ENCODE results near the gene PRKAB1. TPM values are rescaled to one million over a fixed set of nuclear protein-coding genes. Genes with fewer than 3 reads are reported as not detected.
A peak's percentile ranks its signal among the peaks of the same experiment; 100 is the strongest.
"Not testable (repeated sequence)": the region's sequence is repeated elsewhere in the genome, so short reads cannot be mapped to it uniquely, and the experiment has no call there.

The PRKAB1 gene
- total RNA-seq, 2 donors from 2014 or later, result 9.3 to 10.9 TPM

- TF ChIP-seq CTCF (IDR thresholded peaks at IDR 0.05), result no peak
- no peak overlapping the region for H3K27ac ChIP-seq
- H3K27me3 ChIP-seq, result no peaks in the 10 kb centered on the region
- no peaks in the 10 kb centered on the region for H3K36me3 ChIP-seq
- H3K4me1 ChIP-seq, result peaks cover 0 to 20% of the 10 kb centered on the region in 2 donors
- no peak overlapping the region for H3K4me3 ChIP-seq
- H3K9me3 ChIP-seq, result no peaks in the 10 kb centered on the region
- DNase-seq (ENCODE audit: low spot score), result no peak
Measured at GRCh38 chr12:119696943-119697342, 29.0 kb downstream of the PRKAB1 start.

- H3K27ac ChIP-seq, result no peak overlapping the region
- no peak for DNase-seq (ENCODE audit: low spot score)
- peaks cover 0 to 2% of the 10 kb centered on the region in 2 donors for H3K4me1 ChIP-seq
- no peak for TF ChIP-seq CTCF (IDR thresholded peaks at IDR 0.05)
- no peaks in the 10 kb centered on the region for H3K9me3 ChIP-seq
- H3K27me3 ChIP-seq, result no peaks in the 10 kb centered on the region
- H3K36me3 ChIP-seq, result no peaks in the 10 kb centered on the region
- no peak overlapping the region for H3K4me3 ChIP-seq
Measured at GRCh38 chr12:119699199-119699760, 31.3 kb downstream of the PRKAB1 start.

DNA sequence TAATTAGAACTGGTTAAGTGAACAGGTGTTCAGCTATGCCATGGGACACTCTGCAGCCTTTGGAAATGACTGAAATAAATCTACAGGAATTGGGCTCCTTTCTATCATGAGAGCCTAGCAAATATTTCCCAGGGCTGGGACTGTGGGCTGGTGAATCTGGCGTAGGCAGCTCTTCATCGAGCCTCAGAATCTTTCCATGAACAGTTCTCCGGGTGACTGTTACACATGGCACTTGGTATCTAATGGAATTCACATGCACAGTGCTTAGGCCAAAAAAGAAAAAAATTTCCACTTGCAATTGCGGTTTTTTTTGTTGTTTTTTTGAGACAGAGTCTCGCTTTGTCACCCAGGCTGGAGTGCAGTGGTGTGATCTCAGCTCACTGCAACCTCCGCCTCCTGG is 32.1 kb downstream of the PRKAB1 start:
- H3K4me1 ChIP-seq, result peaks cover 0 to 9% of the 10 kb centered on the region in 2 donors
- H3K4me3 ChIP-seq, result no peak overlapping the region
- no peak overlapping the region for H3K27ac ChIP-seq
- no peaks in the 10 kb centered on the region for H3K36me3 ChIP-seq
- no peaks in the 10 kb centered on the region for H3K27me3 ChIP-seq
- H3K9me3 ChIP-seq, result no peaks in the 10 kb centered on the region
- no peak for TF ChIP-seq CTCF (IDR thresholded peaks at IDR 0.05)
- DNase-seq (ENCODE audit: low spot score), result no peak

- TF ChIP-seq CTCF (IDR thresholded peaks at IDR 0.05), result no peak
- H3K4me1 ChIP-seq, result peaks cover 0 to 9% of the 10 kb centered on the region in 2 donors
- H3K27ac ChIP-seq, result peak overlapping the region; percentile 32 to 51
- no peaks in the 10 kb centered on the region for H3K27me3 ChIP-seq
- no peaks in the 10 kb centered on the region for H3K9me3 ChIP-seq
- no peaks in the 10 kb centered on the region for H3K36me3 ChIP-seq
- H3K4me3 ChIP-seq, result no peak overlapping the region
- no peak for DNase-seq (ENCODE audit: low spot score)
Measured at GRCh38 chr12:119704065-119704747, 36.3 kb downstream of the PRKAB1 start.

- no peak overlapping the region for H3K27ac ChIP-seq
Measured at GRCh38 chr12:119705182-119705581, 37.2 kb downstream of the PRKAB1 start.

GRCh38 chr12:119706427-119706826 is 38.5 kb downstream of the PRKAB1 start:
- not testable (repeated sequence) for DNase-seq (ENCODE audit: low spot score); H3K27me3 ChIP-seq; H3K4me3 ChIP-seq; H3K27ac ChIP-seq; H3K36me3 ChIP-seq; H3K9me3 ChIP-seq; H3K4me1 ChIP-seq

More at GRCh38 chr12:119705182-119705581, 37.2 kb downstream of the PRKAB1 start:
- Histone ChIP-seq H3K36me3 (no peaks in the 10 kb centered on the region), H3K4me1 (peaks cover 0 to 9% of the 10 kb centered on the region in 2 donors), H3K27me3 (no peaks in the 10 kb centered on the region), H3K4me3 (no peak overlapping the region), H3K9me3 (no peaks in the 10 kb centered on the region)
- no peak for TF ChIP-seq CTCF (IDR thresholded peaks at IDR 0.05)
- DNase-seq (ENCODE audit: low spot score), result no peak
